Measurements from ENCODE around the gene TBX4. TPM values are rescaled to one million over a fixed set of nuclear protein-coding genes. Genes with fewer than 3 reads are reported as not detected.

TBX4 gene
- polyA plus RNA-seq, 1 donor (not counting 4 experiments of a cell fraction or from before 2014, with no cell fraction given) = 0.04 TPM

DNA sequence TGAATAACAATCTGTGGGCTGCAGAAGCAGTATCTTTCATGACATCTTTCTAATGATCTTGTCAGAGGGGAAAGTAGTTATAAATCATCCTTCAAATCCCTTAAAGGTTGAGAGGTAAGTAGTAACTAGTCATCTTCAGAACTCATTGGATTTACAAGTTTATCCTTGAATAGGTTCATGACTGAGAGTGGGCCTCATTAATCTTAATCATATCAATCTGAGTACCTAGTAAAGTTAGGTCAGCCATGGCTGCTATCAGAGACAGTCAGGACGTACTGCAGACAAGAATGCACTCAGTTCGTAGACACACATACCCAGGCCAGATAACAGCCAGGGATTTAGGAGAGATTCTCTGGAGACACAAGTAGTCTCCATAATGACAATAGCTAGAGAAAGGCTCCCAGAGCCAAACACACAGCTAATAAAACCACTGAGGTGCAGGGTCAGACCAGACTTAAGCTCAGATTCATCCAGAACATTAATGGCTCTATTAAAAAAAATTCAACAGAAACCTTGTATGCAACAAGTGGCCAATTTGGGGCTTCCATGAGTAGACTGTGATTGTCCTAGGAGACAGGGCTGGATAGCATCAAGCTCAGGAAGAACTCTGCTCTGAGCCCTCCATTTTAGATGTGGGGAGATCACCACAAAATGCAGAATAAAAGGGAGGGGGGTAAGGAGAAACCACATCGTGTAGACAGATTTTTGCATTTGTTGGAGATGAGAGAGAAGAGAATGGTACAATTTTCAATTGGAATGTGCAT is 65.8 kb downstream of the TBX4 start:
- H3K4me1 ChIP-seq (ENCODE audit: control insufficient read depth, extremely low read depth, insufficient read depth, low read length) = no peaks in the 10 kb centered on the region
- H2AFZ ChIP-seq (ENCODE audit: control insufficient read depth, low read length) = no peak overlapping the region
- no peaks in the 10 kb centered on the region for H3K36me3 ChIP-seq (ENCODE audit: control insufficient read depth in 2 of 2, extremely low read depth in 1 of 2, insufficient read depth in 2 of 2, low read length in 2 of 2)
- no peak overlapping the region for H3K9ac ChIP-seq (ENCODE audit: control insufficient read depth, extremely low read depth, insufficient read depth, low read length)
- no peaks in the 10 kb centered on the region for H3K9me1 ChIP-seq (ENCODE audit: control insufficient read depth, extremely low read depth, insufficient read depth, low read length)
- H4K20me1 ChIP-seq (ENCODE audit: control insufficient read depth, extremely low read depth, insufficient read depth, low read length) = no peaks in the 10 kb centered on the region
- H3K27ac ChIP-seq (ENCODE audit: control insufficient read depth, insufficient read depth, low read length) = no peak overlapping the region
- dilution Hi-C loops (cut with MboI; ENCODE audit: extremely low pct_ligation_motif_present, low sequenced_read_pairs) = no loop called here
- no peak overlapping the region for H3K4me3 ChIP-seq (ENCODE audit: control insufficient read depth in 2 of 3, extremely low read depth in 1 of 3, insufficient read depth in 2 of 3, low read depth in 1 of 3, low read length in 3 of 3)
- no peaks in the 10 kb centered on the region for H3K9me3 ChIP-seq (ENCODE audit: control insufficient read depth, low read depth, low read length)
- H3K27me3 ChIP-seq (ENCODE audit: control insufficient read depth, extremely low read depth, insufficient read depth, low read length) = no peaks in the 10 kb centered on the region
- TF ChIP-seq, protein P1, sequence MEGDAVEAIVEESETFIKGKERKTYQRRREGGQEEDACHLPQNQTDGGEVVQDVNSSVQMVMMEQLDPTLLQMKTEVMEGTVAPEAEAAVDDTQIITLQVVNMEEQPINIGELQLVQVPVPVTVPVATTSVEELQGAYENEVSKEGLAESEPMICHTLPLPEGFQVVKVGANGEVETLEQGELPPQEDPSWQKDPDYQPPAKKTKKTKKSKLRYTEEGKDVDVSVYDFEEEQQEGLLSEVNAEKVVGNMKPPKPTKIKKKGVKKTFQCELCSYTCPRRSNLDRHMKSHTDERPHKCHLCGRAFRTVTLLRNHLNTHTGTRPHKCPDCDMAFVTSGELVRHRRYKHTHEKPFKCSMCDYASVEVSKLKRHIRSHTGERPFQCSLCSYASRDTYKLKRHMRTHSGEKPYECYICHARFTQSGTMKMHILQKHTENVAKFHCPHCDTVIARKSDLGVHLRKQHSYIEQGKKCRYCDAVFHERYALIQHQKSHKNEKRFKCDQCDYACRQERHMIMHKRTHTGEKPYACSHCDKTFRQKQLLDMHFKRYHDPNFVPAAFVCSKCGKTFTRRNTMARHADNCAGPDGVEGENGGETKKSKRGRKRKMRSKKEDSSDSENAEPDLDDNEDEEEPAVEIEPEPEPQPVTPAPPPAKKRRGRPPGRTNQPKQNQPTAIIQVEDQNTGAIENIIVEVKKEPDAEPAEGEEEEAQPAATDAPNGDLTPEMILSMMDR (optimal IDR thresholded peaks at IDR 0.05 in 1 of 3, IDR thresholded peaks at IDR 0.05 in 1 of 3, conservative IDR thresholded peaks at IDR 0.05 in 1 of 3; ENCODE audit: extremely low read depth in 1 of 3, insufficient read depth in 2 of 3, low read length in 3 of 3) = no peak
- no peak overlapping the region for H3K4me2 ChIP-seq (ENCODE audit: control insufficient read depth, extremely low read depth, insufficient read depth, low read depth, low read length)
- DNase-seq (ENCODE audit: low read depth, low spot score) (no peak), FAIRE-seq (no peak)
- H3K79me2 ChIP-seq (ENCODE audit: control insufficient read depth, insufficient read depth, low read length) = no peaks in the 10 kb centered on the region

DNA sequence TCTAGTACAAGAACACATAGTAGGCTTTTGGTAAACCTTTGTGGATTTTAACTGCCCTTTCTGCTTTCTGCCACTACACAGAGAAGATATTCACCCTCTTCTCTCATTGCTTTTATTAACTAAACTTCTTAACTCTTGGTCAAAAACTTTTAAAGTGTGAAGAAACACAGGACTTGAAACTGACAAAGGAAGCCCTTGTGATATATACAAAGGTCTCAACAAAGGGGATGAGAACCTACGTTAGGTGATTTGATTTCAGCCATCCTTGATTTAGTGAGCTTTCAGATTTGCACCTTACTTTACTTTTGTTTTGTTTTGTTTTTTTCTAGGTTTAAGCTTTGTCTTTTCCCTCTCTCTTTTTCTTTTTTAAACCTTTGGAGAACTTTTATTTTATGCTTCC is 66.9 kb downstream of the TBX4 start:
- TF ChIP-seq, protein P1 (optimal IDR thresholded peaks at IDR 0.05 in 1 of 3, IDR thresholded peaks at IDR 0.05 in 1 of 3, conservative IDR thresholded peaks at IDR 0.05 in 1 of 3; ENCODE audit: extremely low read depth in 1 of 3, insufficient read depth in 2 of 3, low read length in 3 of 3) = no peak
- TF ChIP-seq EZH2 (IDR thresholded peaks at IDR 0.05; ENCODE audit: low read length) = no peak
- Histone ChIP-seq H3K79me2 (ENCODE audit: control insufficient read depth, insufficient read depth, low read length) (no peaks in the 10 kb centered on the region), H3K9me3 (ENCODE audit: control insufficient read depth, low read depth, low read length) (no peaks in the 10 kb centered on the region), H3K36me3 (ENCODE audit: control insufficient read depth in 2 of 2, extremely low read depth in 1 of 2, insufficient read depth in 2 of 2, low read length in 2 of 2) (no peaks in the 10 kb centered on the region), H3K27ac (ENCODE audit: control insufficient read depth, insufficient read depth, low read length) (no peak overlapping the region), H3K4me1 (ENCODE audit: control insufficient read depth, extremely low read depth, insufficient read depth, low read length) (no peaks in the 10 kb centered on the region), H3K9me1 (ENCODE audit: control insufficient read depth, extremely low read depth, insufficient read depth, low read length) (no peaks in the 10 kb centered on the region), H3K4me2 (ENCODE audit: control insufficient read depth, extremely low read depth, insufficient read depth, low read depth, low read length) (no peak overlapping the region), H4K20me1 (ENCODE audit: control insufficient read depth, extremely low read depth, insufficient read depth, low read length) (no peaks in the 10 kb centered on the region), H3K9ac (ENCODE audit: control insufficient read depth, extremely low read depth, insufficient read depth, low read length) (no peak overlapping the region), H3K27me3 (ENCODE audit: control insufficient read depth, extremely low read depth, insufficient read depth, low read length) (no peaks in the 10 kb centered on the region), H3K4me3 (ENCODE audit: control insufficient read depth in 2 of 3, extremely low read depth in 1 of 3, insufficient read depth in 2 of 3, low read depth in 1 of 3, low read length in 3 of 3) (no peak overlapping the region), H2AFZ (ENCODE audit: control insufficient read depth, low read length) (no peak overlapping the region)
- dilution Hi-C loops (cut with MboI; ENCODE audit: extremely low pct_ligation_motif_present, low sequenced_read_pairs) = no loop called here
- FAIRE-seq (no peak), DNase-seq (ENCODE audit: low read depth, low spot score) (no peak)
